ENCODE data around the gene GGT6.

Gene GGT6

GRCh38 chr17:4520060-4520893, 40.1 kb downstream of the GGT6 start:
- DNase-seq (no peak), ATAC-seq (peak; percentile 16)

- ATAC-seq (no peak), DNase-seq (no peak)
These were observed 41.0 kb downstream of the GGT6 start for GRCh38 chr17:4519361-4519788.

- DNase-seq (no peak), ATAC-seq (no peak)
These were observed 41.5 kb downstream of the GGT6 start for GRCh38 chr17:4518901-4519300.

DNA sequence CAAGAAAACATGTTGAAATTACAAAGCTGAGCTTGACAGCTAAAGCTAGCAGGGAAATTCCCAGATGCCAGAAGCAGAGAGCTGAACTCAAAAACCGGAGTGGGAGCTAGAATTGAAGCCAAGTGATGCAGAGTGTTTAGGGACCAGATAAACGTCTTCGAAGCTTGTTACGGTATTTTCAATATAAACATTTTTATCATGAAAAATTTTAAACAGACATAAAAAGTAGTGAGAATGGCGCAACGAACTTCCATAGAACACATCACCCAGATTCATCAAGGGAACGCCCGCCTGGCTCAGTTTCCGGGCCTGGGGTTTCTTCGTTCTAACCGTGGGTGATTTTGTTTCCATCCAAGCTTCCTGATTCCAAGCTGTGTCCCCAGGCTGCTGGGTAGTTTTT, 43.6 kb downstream of the GGT6 start:
- ATAC-seq (no peak), DNase-seq (no peak)

- ATAC-seq, result no peak
- DNase-seq, result no peak
These were observed 44.9 kb downstream of the GGT6 start for GRCh38 chr17:4515501-4515900.

- ATAC-seq, result no peak
- no peak for DNase-seq
These were observed 45.6 kb downstream of the GGT6 start for GRCh38 chr17:4514779-4515178.

DNA sequence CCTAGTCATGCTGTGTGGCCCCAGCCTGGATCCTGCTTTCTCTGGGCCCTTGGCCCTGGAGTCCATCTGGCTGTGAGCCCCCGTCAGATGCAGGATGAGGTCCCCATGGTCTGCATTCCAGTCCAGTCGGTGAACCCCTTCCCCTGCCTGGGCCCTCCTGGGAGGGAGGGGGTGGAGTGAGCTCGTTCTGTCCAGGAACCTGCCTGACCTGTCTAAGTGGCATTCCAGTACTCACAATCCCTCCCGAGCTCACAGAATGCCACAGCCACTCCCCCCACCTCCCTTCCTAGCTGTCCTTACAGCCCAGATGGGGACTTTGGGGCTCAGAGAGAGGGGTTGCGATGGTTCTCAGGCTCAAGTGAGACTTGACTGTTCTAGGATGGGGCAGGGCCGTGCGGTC, 46.2 kb downstream of the GGT6 start:
- ATAC-seq, result no peak
- DNase-seq, result no peak

DNA sequence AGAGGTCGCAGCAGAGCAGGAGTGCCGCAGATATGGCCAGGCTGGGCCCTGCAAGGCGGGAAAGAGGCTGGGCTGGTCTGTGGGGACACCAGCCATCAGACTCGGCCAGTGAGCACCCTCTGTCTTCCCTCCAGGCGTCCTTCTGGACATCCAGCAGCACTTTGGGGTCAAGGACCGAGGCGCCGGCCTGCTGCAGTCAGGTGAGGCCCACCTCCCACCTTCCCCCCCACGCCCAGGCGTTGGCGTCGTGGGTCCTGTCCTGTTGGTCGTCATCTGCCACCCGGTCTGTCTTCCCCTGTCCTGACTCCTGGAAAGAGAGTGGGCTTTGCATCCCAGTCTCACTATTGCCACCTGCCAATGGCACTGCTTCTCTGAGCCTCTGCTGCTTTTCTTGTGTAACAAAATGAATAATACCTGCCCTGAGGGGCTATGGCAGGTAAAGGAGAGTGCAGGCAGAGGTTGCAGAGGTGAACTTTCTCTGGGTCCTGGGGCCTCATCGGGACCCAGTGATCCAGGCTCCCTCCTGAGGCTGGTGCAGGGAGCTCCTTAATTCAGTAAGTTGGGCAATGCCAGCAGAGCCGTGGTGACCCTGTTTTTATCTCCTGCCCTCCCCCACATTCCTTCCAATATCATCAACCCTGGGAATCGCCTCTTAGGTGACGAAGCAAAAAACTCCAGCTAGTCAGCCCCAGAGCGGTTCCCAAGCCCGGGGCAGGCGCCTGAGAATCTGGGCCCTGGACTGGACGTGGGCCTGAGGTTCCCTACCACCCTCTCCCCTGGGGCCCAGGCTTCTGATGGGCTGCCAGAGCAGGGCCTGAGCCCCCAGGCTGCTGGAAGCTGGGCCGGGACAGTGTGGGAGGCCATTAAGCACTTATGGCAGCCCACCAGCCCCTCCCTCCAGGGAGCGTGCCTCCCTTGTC, 47.0 kb downstream of the GGT6 start:
- DNase-seq (no peak), ATAC-seq (no peak)

GRCh38 chr17:4512156-4513112, 47.9 kb downstream of the GGT6 start:
- ATAC-seq (no peak), DNase-seq (no peak)

- no peak for DNase-seq
- ATAC-seq, result no peak
These were observed 49.0 kb downstream of the GGT6 start for GRCh38 chr17:4511199-4511932.

DNA sequence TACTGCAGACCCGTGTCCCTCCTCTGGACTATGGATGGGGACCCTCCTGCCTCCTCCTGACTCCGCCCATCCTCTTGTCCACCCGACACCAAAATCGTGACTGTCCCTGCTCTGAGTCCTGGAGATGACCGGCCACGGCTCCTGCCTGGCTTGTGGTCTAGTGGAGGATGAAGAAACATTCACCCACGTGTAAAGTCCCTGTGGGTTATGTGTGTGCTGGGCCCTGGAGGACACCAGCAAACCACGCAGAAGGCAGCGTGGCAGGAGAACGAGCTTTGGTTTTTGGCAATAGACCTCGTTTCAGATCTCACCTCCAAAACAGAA, 49.8 kb downstream of the GGT6 start:
- no peak for ATAC-seq
- DNase-seq, result no peak

DNA sequence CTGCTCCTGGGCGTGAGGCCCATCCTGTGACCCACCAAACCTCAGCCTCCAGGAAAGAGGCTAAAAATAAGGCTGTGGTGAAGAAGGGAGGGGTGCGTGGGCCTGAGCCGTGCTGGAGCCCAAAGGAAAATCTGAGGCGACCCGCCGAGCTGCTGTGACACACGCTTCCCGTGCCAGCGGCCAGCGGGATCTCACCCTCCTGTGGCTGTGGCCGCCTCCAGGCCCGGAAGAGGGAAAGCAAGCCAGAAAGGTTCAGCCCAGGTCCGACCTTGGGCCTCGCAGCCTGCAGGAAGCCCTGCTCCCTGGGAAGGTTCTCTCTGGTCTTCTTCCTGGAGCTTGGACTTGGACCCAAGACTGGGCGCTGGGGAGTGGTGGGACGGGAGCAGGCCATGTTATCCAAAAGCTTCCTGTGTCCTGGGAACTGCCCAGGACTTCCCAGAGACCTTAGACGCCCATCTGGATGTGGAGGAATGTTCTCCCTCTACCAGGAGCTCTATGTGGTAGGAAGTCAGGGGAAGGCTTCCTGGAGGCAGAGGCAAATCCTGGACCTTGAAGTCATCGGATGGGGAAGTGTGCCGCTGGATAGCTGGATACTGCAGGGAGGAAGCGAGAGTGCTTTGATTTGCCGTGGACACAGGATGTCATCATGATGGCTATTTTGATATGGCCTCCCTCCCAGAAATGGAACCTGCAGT, 50.3 kb downstream of the GGT6 start:
- ATAC-seq (no peak), DNase-seq (no peak)

- ATAC-seq (peak; percentile 44), DNase-seq (peak; percentile 42)
These were observed 51.0 kb downstream of the GGT6 start for GRCh38 chr17:4509401-4509800.

- no peak for ATAC-seq
These were observed 52.2 kb downstream of the GGT6 start for GRCh38 chr17:4508207-4508606.

GRCh38 chr17:4507361-4508111, 52.8 kb downstream of the GGT6 start:
- ATAC-seq, result no peak
- DNase-seq, result no peak

More at GRCh38 chr17:4508207-4508606, 52.2 kb downstream of the GGT6 start:
- DNase-seq, result no peak
